Cardiac fibroblast (primary cell): ENCODE data around the gene CAPN13.

ENCODE experiments used
- DNase-seq, 2 donors: peaks; one replicate each; pipeline versions ENCODE4 v3.0.0 to v3.0.0-alpha.2; 2010; ENCODE audit warnings: low read depth in 2 of 2
- H3K4me3 ChIP-seq, 2 donors: replicated peaks in 1 of 2; 1 replicate in 1 of 2; 2 replicates in 1 of 2; pipeline ENCODE4 v1.5.1; 2011; ENCODE audit warnings: low read depth in 2 of 2, low read length in 2 of 2, mild to moderate bottlenecking in 2 of 2, moderate library complexity in 1 of 2
- CTCF ChIP-seq: IDR thresholded peaks from one replicate; pipeline ENCODE4 v1.5.1; 2011; ENCODE audit warnings: low read depth, mild to moderate bottlenecking, low read length, inconsistent platforms

Gene CAPN13

DNA sequence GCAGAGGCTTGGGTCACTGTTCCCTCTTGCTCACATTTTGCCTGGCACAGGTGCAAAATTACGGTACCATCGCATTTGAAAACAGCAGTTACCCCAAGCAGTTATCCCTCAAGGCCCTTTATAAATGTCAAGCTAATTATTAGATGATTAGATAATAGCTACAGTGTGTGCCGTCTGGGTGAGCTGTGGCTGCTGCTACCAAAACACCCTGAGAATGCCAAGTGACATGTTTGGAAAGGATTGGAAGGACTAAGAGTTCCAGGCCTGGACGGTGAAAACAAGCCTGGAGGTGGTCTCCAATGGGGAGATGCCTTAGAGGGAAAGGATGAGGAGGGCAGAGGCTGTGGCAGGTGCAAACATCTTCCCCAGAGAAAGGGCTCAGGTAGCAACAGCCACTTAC lies 120.6 kb downstream of the CAPN13 start:
- no peak for DNase-seq
- no peak for TF ChIP-seq CTCF

GRCh38 chr2:30686000-30686399 lies 121.2 kb downstream of the CAPN13 start:
- no peak overlapping the region for H3K4me3 ChIP-seq
- TF ChIP-seq CTCF, result peak; percentile 30
- DNase-seq, result no peak

More for the DNA sequence above, 120.6 kb downstream of the CAPN13 start:
- no peak overlapping the region for H3K4me3 ChIP-seq

- no peak for DNase-seq
- no peak for TF ChIP-seq CTCF
- no peak overlapping the region for H3K4me3 ChIP-seq
Observed at GRCh38 chr2:30684996-30685395, 122.2 kb downstream of the CAPN13 start.

- no peak for TF ChIP-seq CTCF
- no peak for DNase-seq
- no peak overlapping the region for H3K4me3 ChIP-seq
Observed at GRCh38 chr2:30684516-30684915, 122.7 kb downstream of the CAPN13 start.

DNA sequence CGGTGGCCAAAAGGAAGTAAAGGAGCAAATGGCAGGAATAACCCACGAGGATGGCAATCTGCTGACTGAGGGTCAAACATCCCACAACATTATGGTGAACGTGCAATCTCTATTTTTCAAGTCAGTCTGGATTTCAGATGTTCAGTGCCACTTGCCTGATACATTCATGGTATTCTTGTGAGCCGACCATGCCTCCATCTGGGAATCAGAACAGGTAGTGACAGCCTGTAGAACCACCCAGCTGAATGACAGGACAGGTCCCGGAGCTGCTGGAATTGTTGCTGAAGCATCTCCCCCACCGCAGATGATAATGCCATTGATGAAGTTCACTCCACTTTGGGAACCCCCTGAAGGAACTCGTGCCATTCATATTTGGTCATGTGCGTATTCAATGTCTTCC lies 123.2 kb downstream of the CAPN13 start:
- TF ChIP-seq CTCF, result no peak
- no peak for DNase-seq
- no peak overlapping the region for H3K4me3 ChIP-seq

DNA sequence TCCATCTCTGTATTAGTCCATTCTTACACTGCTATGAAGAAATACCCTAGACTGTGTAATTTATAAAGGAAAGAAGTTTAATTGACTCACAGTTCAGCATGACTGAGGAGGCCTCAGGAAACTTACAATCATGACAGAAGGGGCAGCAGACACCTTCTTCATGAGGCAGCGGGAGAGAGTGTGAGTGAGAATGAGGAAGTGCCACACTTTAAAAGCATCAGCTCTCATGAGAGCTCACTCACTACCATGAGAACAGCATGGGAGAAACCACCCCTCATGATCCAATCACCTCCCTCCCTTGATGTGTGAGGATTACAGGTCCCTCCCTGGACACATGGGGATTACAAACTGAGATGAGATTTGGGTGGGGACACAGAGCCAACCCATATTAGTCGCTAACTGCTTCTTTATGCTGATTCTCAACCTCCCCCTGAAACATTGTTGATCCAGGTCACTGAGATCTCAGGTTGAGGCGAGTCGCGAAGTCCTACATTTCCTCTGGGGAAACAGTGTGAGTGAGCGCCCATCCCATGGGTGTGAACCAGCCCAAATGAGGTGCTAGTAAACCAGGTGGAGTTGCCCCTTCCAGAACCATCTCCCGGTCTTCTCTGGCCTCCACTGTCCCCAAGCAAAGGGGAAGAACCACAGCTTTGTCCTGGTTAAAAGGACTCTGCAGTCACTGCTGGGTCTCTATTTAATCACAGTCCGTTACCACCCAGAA lies 123.8 kb downstream of the CAPN13 start:
- no peak for TF ChIP-seq CTCF
- no peak for DNase-seq
- no peak overlapping the region for H3K4me3 ChIP-seq

DNA sequence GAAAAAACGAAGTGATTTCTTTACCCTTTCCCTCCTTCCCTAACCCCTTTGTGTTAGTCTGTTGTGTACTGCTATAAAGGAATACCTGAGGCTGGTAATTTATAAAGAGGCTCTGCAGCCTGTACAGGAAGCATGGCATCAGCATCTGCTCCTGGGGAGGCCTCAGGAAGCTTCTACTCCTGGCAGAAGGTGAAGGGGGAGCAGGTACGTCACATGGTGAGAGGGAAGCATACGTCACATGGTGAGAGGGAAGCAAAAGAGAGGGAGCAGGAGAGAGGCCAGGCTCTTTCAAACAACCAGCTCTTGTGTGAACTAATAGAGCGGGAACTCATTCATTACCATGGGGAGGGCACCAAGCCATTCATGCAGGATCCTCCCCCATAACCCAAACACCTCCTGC lies 126.2 kb downstream of the CAPN13 start:
- no peak for TF ChIP-seq CTCF
- DNase-seq, result no peak
- no peak overlapping the region for H3K4me3 ChIP-seq
